HG02970 (cell line): Measurements from ENCODE around the gene AMHR2.

Source experiments
- ATAC-seq: cut with Tn5 transposase; IDR thresholded peaks from one replicate; pipeline ENCODE4 v1.9.1; 2021; ENCODE audit warnings: mild to moderate bottlenecking, moderate library complexity, moderate number of reproducible peaks; ENCODE audit not compliant: unreplicated experiment, low FRiP score

The AMHR2 gene

GRCh38 chr12:53451661-53452158 lies 28.1 kb downstream of the AMHR2 start, which contains the start of gene PCBP2:
Gene PCBP2 (plus strand): TSS chr12:53452102. CDS start chr12:53454801, 2,699 bp downstream.
- peak; percentile 93 for ATAC-seq

GRCh38 chr12:53452159-53453077 lies 28.8 kb downstream of the AMHR2 start:
- no peak for ATAC-seq

- no peak for ATAC-seq
Measured at GRCh38 chr12:53453953-53454640, 30.4 kb downstream of the AMHR2 start.

GRCh38 chr12:53454707-53455106 lies 31.1 kb downstream of the AMHR2 start:
- ATAC-seq = no peak

- ATAC-seq = no peak
Measured at GRCh38 chr12:53456654-53457366, 33.2 kb downstream of the AMHR2 start.

GRCh38 chr12:53459097-53459496 lies 35.4 kb downstream of the AMHR2 start:
- no peak for ATAC-seq

- ATAC-seq = no peak
Measured at GRCh38 chr12:53461059-53461458, 37.4 kb downstream of the AMHR2 start.

GRCh38 chr12:53461591-53461990 lies 37.9 kb downstream of the AMHR2 start:
- ATAC-seq = no peak

- ATAC-seq = no peak
Measured at GRCh38 chr12:53462935-53463334, 39.3 kb downstream of the AMHR2 start.

- ATAC-seq = no peak
Measured at GRCh38 chr12:53463802-53464560, 40.3 kb downstream of the AMHR2 start.

GRCh38 chr12:53464685-53465418 lies 41.2 kb downstream of the AMHR2 start:
- no peak for ATAC-seq

- ATAC-seq = no peak
Measured at GRCh38 chr12:53465679-53466078, 42.0 kb downstream of the AMHR2 start.

GRCh38 chr12:53466640-53467039 lies 43.0 kb downstream of the AMHR2 start:
- ATAC-seq = no peak

- ATAC-seq = no peak
Measured at GRCh38 chr12:53467082-53467481, 43.4 kb downstream of the AMHR2 start.

GRCh38 chr12:53467880-53468279 lies 44.2 kb downstream of the AMHR2 start:
- ATAC-seq = no peak

- no peak for ATAC-seq
Measured at GRCh38 chr12:53468282-53468681, 44.6 kb downstream of the AMHR2 start.

- no peak for ATAC-seq
Measured at GRCh38 chr12:53472056-53472582, 48.5 kb downstream of the AMHR2 start.

GRCh38 chr12:53474077-53474476 lies 50.4 kb downstream of the AMHR2 start:
- ATAC-seq = no peak

- ATAC-seq = no peak
Measured at GRCh38 chr12:53474819-53475218, 51.2 kb downstream of the AMHR2 start.
